ENCODE data around the gene OPCML. TPM values are rescaled to one million over a fixed set of nuclear protein-coding genes. Genes with fewer than 3 reads are reported as not detected.

OPCML gene
- total RNA-seq, 1 experiment from 2014 or later = 0.94 TPM

- no peak overlapping the region for H2AFZ ChIP-seq (ENCODE audit: low read length)
- H4K5ac ChIP-seq (ENCODE audit: insufficient read length, low read depth, low read length) = no peak overlapping the region
- no peak for DNase-seq
- H3K9ac ChIP-seq (ENCODE audit: extremely low read depth, insufficient read length, low read length) = no peak overlapping the region
- no peak for TF ChIP-seq CTCF (conservative IDR thresholded peaks at IDR 0.05)
- no peak overlapping the region for H3K4me3 Mint-ChIP-seq
- H2BK120ac ChIP-seq (ENCODE audit: low read depth, low read length, poor library complexity, severe bottlenecking) = no peak overlapping the region
- H3K79me1 ChIP-seq (ENCODE audit: insufficient read depth, low read depth, low read length, poor library complexity, severe bottlenecking) = no peaks in the 10 kb centered on the region
- no peak overlapping the region for H3K4ac ChIP-seq (ENCODE audit: low read depth, low read length)
- H2BK5ac ChIP-seq (ENCODE audit: insufficient read length, low read length) = no peak overlapping the region
- H3K27ac Mint-ChIP-seq = no peak overlapping the region
- H2BK12ac ChIP-seq (ENCODE audit: insufficient read length, low read depth, low read length) = no peak overlapping the region
- H3K4me1 ChIP-seq (ENCODE audit: insufficient read depth, low read length) = peaks cover 4% of the 10 kb centered on the region; the same call in 1 of the 2 replicates
- H3K23me2 ChIP-seq (ENCODE audit: insufficient read length, low read depth, low read length, poor library complexity, severe bottlenecking) = no peaks in the 10 kb centered on the region
- WGBS (ENCODE audit: extremely low coverage, insufficient read length, low lambda C conversion rate) = no CpG with 5 or more reads among the region's 15 CpGs
- H3K56ac ChIP-seq (ENCODE audit: insufficient read length, low read depth, low read length) = no peak overlapping the region
- no peaks in the 10 kb centered on the region for H3K36me3 Mint-ChIP-seq (ENCODE audit: insufficient read depth in 1 of 3, low read depth in 3 of 3)
- H4K91ac ChIP-seq (ENCODE audit: insufficient read length, low read depth, low read length) = no peak overlapping the region
- no peak overlapping the region for H2AK5ac ChIP-seq (ENCODE audit: insufficient read length, low read length)
- no peaks in the 10 kb centered on the region for H3K9me3 Mint-ChIP-seq
- H4K20me1 ChIP-seq (ENCODE audit: control insufficient read depth, insufficient read depth, insufficient read length) = no peaks in the 10 kb centered on the region
- H4K8ac ChIP-seq (replicated peaks; ENCODE audit: insufficient read length, low read depth, low read length) = no peak overlapping the region
- H3K18ac ChIP-seq (ENCODE audit: insufficient read length, low read depth, low read length) = no peak overlapping the region
- H3K27me3 Mint-ChIP-seq (ENCODE audit: low read depth) = peaks cover 26% of the 10 kb centered on the region
- no peak overlapping the region for H3K4me2 ChIP-seq (ENCODE audit: insufficient read depth, insufficient read length, low read length)
- no peaks in the 10 kb centered on the region for H3K79me2 ChIP-seq (ENCODE audit: insufficient read depth, low read length)
- no peak overlapping the region for H3T11ph ChIP-seq (ENCODE audit: low read length)
- H3K9me3 ChIP-seq (ENCODE audit: control insufficient read depth, low read depth, low read length) = no peaks in the 10 kb centered on the region
- H3K14ac ChIP-seq (ENCODE audit: insufficient read depth, low read length) = no peak overlapping the region
- no peak overlapping the region for H3K23ac ChIP-seq (ENCODE audit: insufficient read length, low read depth, low read length)
- peaks cover 43 to 47% of the 10 kb centered on the region in 2 experiments for H3K4me1 Mint-ChIP-seq
- no peak overlapping the region for H2BK20ac ChIP-seq (ENCODE audit: low read depth, low read length, poor library complexity, severe bottlenecking)
- no peak overlapping the region for H2BK15ac ChIP-seq (ENCODE audit: low read depth, low read length)
- no peaks in the 10 kb centered on the region for H3K27me3 ChIP-seq (ENCODE audit: insufficient read depth, low read length)
- no peak overlapping the region for H3K27ac ChIP-seq (ENCODE audit: insufficient read length, low read depth, low read length)
Measured at GRCh38 chr11:133047036-133047770, 485.1 kb downstream of the OPCML start.

Data from H9 (cell line).